ENCODE data around the gene ANK3. TPM values are rescaled to one million over a fixed set of nuclear protein-coding genes. Genes with fewer than 3 reads are reported as not detected.
"Not testable (repeated sequence)": the region's sequence is repeated elsewhere in the genome, so short reads cannot be mapped to it uniquely, and the experiment has no call there.

ANK3 gene
- total RNA-seq, 3 donors from 2014 or later = 10.2 to 93.2 (median 57.4) TPM

- H3K4me3 ChIP-seq = no peak overlapping the region
- TF ChIP-seq POLR2AphosphoS5 (IDR thresholded peaks at IDR 0.05) (no peak), CTCF (IDR thresholded peaks at IDR 0.05) (no peak), POLR2A (IDR thresholded peaks at IDR 0.05) (no peak)
- no peaks in the 10 kb centered on the region for H3K27me3 ChIP-seq
- H3K4me1 ChIP-seq = no peaks in the 10 kb centered on the region
- no peak overlapping the region for H3K27ac ChIP-seq
- no peak for DNase-seq (ENCODE audit: low spot score in 2 of 2)
- no peaks in the 10 kb centered on the region for H3K9me3 ChIP-seq
- no peaks in the 10 kb centered on the region for H3K36me3 ChIP-seq
- intact Hi-C loops (cut with DNase I; ENCODE audit: low total_unique reads) = no loop called here
These were observed 96.7 kb downstream of the ANK3 start for GRCh38 chr10:60292998-60293397.

GRCh38 chr10:60292536-60292935 is 97.1 kb downstream of the ANK3 start:
- H3K4me1 ChIP-seq; H3K9me3 ChIP-seq; DNase-seq (ENCODE audit: low spot score in 2 of 2); intact Hi-C loops (cut with DNase I; ENCODE audit: low total_unique reads); H3K27me3 ChIP-seq; H3K36me3 ChIP-seq; H3K4me3 ChIP-seq; H3K27ac ChIP-seq: not testable (repeated sequence)

- no peak for DNase-seq (ENCODE audit: low spot score in 2 of 2)
- TF ChIP-seq POLR2AphosphoS5 (IDR thresholded peaks at IDR 0.05) = no peak
- TF ChIP-seq CTCF (IDR thresholded peaks at IDR 0.05) = no peak
- TF ChIP-seq POLR2A (IDR thresholded peaks at IDR 0.05) = no peak
- Histone ChIP-seq H3K4me1 (no peaks in the 10 kb centered on the region), H3K9me3 (no peaks in the 10 kb centered on the region), H3K27me3 (no peaks in the 10 kb centered on the region), H3K36me3 (no peaks in the 10 kb centered on the region), H3K27ac (no peak overlapping the region), H3K4me3 (no peak overlapping the region)
- intact Hi-C loops (cut with DNase I; ENCODE audit: low total_unique reads) = no loop called here
These were observed 98.2 kb downstream of the ANK3 start for GRCh38 chr10:60291344-60291930.

- H3K4me3 ChIP-seq = no peak overlapping the region
- H3K9me3 ChIP-seq = no peaks in the 10 kb centered on the region
- no peak for DNase-seq (ENCODE audit: low spot score in 2 of 2)
- no peaks in the 10 kb centered on the region for H3K27me3 ChIP-seq
- intact Hi-C loops (cut with DNase I; ENCODE audit: low total_unique reads) = no loop called here
- H3K36me3 ChIP-seq = no peaks in the 10 kb centered on the region
- no peaks in the 10 kb centered on the region for H3K4me1 ChIP-seq
- no peak overlapping the region for H3K27ac ChIP-seq
- no peak for TF ChIP-seq CTCF (IDR thresholded peaks at IDR 0.05)
These were observed 99.1 kb downstream of the ANK3 start for GRCh38 chr10:60290558-60290957.

GRCh38 chr10:60289800-60290199 is 99.9 kb downstream of the ANK3 start:
- Histone ChIP-seq H3K36me3 (no peaks in the 10 kb centered on the region), H3K27ac (no peak overlapping the region), H3K9me3 (no peaks in the 10 kb centered on the region), H3K4me1 (no peaks in the 10 kb centered on the region), H3K27me3 (no peaks in the 10 kb centered on the region), H3K4me3 (no peak overlapping the region)
- intact Hi-C loops (cut with DNase I; ENCODE audit: low total_unique reads) = loop anchor here (5.0 kb wide), 1 partner anchor 1397 kb away; no protein-coding TSS in a partner anchor
- TF ChIP-seq POLR2A (IDR thresholded peaks at IDR 0.05) (no peak), CTCF (IDR thresholded peaks at IDR 0.05) (no peak), POLR2AphosphoS5 (IDR thresholded peaks at IDR 0.05) (no peak)
- no peak for DNase-seq (ENCODE audit: low spot score in 2 of 2)

- H3K4me1 ChIP-seq = no peaks in the 10 kb centered on the region
- TF ChIP-seq CTCF (IDR thresholded peaks at IDR 0.05) = no peak
- no peak overlapping the region for H3K4me3 ChIP-seq
- no peak for DNase-seq (ENCODE audit: low spot score in 2 of 2)
- H3K27ac ChIP-seq = no peak overlapping the region
- no peaks in the 10 kb centered on the region for H3K36me3 ChIP-seq
- H3K9me3 ChIP-seq = no peaks in the 10 kb centered on the region
- no peaks in the 10 kb centered on the region for H3K27me3 ChIP-seq
- intact Hi-C loops (cut with DNase I; ENCODE audit: low total_unique reads) = loop anchor here (5.0 kb wide), 1 partner anchor 1396 kb away; no protein-coding TSS in a partner anchor
These were observed 101.4 kb downstream of the ANK3 start for GRCh38 chr10:60288256-60288655.

Data from breast epithelium (tissue), 4 donors.